ENCODE data around the gene TGM4. TPM values are rescaled to one million over a fixed set of nuclear protein-coding genes. Genes with fewer than 3 reads are reported as not detected.

TGM4 gene
- total and polyA plus RNA-seq, 10 of the 15 experiments (the other 5 are each of a cell fraction or from before 2014, with no cell fraction given) = not detected

DNA sequence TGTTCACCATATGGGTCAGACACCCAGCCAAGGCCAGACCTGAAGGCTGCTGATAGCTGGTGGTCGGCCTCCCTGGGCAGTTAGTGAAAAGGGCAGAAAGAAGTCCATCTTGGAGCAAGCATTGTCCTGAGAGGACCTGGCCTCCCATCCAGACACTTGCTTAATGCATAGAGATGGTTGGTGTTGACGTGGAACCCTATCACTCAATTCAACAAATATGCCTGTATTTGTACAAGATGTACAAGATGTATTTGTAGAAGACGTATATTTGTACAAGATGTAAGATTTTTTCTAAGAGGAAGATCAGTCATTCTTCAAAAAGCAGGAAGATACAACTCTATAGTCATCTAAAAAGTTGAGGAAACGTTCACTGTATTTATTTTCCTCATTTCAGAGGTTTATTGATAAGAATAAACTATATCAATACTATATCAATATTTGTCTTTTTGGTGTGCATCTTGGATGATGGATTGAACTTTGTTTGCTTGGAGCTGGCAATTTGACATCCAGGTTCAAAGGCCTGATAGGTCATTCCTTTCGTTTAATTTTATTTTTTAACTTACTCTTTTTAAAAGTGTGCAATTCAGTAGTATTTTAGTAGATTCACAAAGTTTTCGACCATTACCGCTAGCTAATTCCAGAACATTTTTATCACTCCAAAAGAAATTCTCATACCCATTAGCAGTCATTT is 6.8 kb upstream of the TGM4 start (continued):
- TF ChIP-seq, protein P1, sequence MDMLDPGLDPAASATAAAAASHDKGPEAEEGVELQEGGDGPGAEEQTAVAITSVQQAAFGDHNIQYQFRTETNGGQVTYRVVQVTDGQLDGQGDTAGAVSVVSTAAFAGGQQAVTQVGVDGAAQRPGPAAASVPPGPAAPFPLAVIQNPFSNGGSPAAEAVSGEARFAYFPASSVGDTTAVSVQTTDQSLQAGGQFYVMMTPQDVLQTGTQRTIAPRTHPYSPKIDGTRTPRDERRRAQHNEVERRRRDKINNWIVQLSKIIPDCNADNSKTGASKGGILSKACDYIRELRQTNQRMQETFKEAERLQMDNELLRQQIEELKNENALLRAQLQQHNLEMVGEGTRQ (IDR thresholded peaks at IDR 0.05; ENCODE audit: borderline replicate concordance, low read depth, low read length) = no peak
- TF ChIP-seq EP300 (IDR thresholded peaks at IDR 0.05; ENCODE audit: borderline replicate concordance in 1 of 2, control insufficient read depth in 1 of 2, low read depth in 2 of 2, low read length in 2 of 2) = no peak
- TF ChIP-seq ZZZ3 (IDR thresholded peaks at IDR 0.05; ENCODE audit: control insufficient read depth, insufficient read length, low read depth) = no peak
- no peak for TF ChIP-seq YY1 (IDR thresholded peaks at IDR 0.05; ENCODE audit: low read depth, low read length)
- TF ChIP-seq ZBTB33 (IDR thresholded peaks at IDR 0.05) = no peak
- TF ChIP-seq, protein P2, sequence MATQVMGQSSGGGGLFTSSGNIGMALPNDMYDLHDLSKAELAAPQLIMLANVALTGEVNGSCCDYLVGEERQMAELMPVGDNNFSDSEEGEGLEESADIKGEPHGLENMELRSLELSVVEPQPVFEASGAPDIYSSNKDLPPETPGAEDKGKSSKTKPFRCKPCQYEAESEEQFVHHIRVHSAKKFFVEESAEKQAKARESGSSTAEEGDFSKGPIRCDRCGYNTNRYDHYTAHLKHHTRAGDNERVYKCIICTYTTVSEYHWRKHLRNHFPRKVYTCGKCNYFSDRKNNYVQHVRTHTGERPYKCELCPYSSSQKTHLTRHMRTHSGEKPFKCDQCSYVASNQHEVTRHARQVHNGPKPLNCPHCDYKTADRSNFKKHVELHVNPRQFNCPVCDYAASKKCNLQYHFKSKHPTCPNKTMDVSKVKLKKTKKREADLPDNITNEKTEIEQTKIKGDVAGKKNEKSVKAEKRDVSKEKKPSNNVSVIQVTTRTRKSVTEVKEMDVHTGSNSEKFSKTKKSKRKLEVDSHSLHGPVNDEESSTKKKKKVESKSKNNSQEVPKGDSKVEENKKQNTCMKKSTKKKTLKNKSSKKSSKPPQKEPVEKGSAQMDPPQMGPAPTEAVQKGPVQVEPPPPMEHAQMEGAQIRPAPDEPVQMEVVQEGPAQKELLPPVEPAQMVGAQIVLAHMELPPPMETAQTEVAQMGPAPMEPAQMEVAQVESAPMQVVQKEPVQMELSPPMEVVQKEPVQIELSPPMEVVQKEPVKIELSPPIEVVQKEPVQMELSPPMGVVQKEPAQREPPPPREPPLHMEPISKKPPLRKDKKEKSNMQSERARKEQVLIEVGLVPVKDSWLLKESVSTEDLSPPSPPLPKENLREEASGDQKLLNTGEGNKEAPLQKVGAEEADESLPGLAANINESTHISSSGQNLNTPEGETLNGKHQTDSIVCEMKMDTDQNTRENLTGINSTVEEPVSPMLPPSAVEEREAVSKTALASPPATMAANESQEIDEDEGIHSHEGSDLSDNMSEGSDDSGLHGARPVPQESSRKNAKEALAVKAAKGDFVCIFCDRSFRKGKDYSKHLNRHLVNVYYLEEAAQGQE (IDR thresholded peaks at IDR 0.05; ENCODE audit: low read depth, low read length) = no peak

All from GM12878 (cell line).